Tibial nerve (tissue), 4 donors: ENCODE results near the gene LYPD5.

Source experiments
- EP300 ChIP-seq, 2 donors: sonication (generic); formaldehyde crosslinking; IDR thresholded peaks; one replicate each; pipeline ENCODE4 v1.6.1; 2017; ENCODE audit warnings: antibody characterized with exemption in 2 of 2, mild to moderate bottlenecking in 1 of 2
- POLR2A ChIP-seq, 2 donors: fragments of 450-650 bp; IDR thresholded peaks; one replicate each; pipeline ENCODE4 v1.6.1; 2017; ENCODE audit warnings: antibody characterized with exemption in 2 of 2, mild to moderate bottlenecking in 2 of 2, moderate library complexity in 2 of 2
- TF ChIP-seq, protein P1 (sequence below), 5 experiments: fragments of 200-600 bp in 3 of 5; fragments of 450-650 bp in 2 of 5; sonication (generic) in 3 of 5; IDR thresholded peaks; one replicate each; pipeline ENCODE4 v1.5.1; 2016 to 2019; ENCODE audit warnings: antibody characterized with exemption in 5 of 5, mild to moderate bottlenecking in 3 of 5, moderate library complexity in 2 of 5

DNA sequence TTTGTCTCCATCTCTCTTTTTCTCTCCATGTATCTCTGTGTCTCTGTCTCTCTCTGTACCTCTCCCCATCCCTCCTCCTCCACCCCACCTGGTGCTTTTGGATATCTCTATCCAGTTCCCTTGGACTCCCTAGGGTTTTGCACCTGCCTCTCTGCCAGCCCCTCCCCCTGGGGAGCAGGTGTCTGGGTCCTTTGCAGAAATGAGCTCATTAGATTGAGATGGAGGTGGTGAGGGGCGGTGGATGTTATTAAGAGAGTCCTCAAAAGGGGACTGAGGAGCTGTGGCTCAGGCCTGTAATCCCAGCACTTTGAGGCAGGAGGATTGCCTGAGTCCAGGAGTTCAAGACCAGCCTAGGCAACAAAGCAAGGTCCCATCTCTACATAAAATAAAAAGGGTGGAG is 23.6 kb downstream of the LYPD5 start:
- TF ChIP-seq, protein P1, sequence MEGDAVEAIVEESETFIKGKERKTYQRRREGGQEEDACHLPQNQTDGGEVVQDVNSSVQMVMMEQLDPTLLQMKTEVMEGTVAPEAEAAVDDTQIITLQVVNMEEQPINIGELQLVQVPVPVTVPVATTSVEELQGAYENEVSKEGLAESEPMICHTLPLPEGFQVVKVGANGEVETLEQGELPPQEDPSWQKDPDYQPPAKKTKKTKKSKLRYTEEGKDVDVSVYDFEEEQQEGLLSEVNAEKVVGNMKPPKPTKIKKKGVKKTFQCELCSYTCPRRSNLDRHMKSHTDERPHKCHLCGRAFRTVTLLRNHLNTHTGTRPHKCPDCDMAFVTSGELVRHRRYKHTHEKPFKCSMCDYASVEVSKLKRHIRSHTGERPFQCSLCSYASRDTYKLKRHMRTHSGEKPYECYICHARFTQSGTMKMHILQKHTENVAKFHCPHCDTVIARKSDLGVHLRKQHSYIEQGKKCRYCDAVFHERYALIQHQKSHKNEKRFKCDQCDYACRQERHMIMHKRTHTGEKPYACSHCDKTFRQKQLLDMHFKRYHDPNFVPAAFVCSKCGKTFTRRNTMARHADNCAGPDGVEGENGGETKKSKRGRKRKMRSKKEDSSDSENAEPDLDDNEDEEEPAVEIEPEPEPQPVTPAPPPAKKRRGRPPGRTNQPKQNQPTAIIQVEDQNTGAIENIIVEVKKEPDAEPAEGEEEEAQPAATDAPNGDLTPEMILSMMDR (IDR thresholded peaks at IDR 0.05): no peak
- no peak for TF ChIP-seq POLR2A (IDR thresholded peaks at IDR 0.05)
- no peak for TF ChIP-seq EP300 (IDR thresholded peaks at IDR 0.05)
